ENCODE data around the gene LAS1L.

Gene LAS1L

DNA sequence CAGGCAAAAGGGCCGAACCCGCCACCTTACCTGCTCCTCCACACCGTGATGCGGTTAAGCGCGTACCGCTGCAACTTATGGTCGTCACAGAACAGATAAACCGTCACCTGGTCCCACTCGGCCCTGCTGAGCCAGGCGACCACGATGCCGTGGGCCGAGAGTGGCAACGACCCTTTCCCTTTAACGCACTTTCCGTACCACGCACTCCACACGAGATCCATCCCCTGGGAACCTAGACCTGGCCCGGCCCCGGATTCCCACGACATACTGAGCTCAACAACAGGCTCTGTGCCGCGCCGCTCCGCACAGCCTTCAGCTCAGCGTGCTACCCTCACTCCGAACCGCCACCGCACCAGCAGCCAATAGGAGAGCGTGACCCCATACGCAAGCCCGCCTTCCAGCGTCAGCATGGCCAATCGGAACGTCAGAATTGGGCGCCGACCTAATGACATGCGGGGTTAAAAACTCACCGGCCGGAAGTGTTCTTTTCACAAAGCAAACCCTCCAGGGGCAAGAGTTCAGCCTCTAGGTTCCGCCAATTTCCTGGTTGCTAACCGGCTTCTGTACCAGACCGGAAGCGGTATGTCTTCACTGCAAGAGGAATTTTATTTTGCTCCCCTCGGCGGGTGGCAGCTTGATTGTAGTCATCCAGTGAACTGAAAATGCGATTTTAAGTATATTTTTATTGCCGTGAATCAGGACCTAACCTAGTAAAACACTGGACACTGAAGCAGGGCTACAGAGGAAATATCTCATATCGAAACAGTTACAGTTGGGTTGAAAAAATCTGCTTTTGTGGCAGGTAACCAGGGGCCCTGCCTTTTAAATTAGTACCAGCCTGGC lies at the start of gene LAS1L:
Gene LAS1L (minus strand): TSS at position 338 of the 843 bp plus-strand sequence. CDS start 72 bp downstream, at position 266.
- Histone ChIP-seq H3K9me2 (ENCODE audit: low read depth, low read length) (no peaks in the 10 kb centered on the region), H4K20me1 (ENCODE audit: insufficient read depth, low read length) (no peaks in the 10 kb centered on the region), H3K9ac (ENCODE audit: low read length) (peak within 1 kb of the TSS; percentile 98), H3K4me1 (ENCODE audit: insufficient read depth, low read length, severe bottlenecking) (peaks cover 18% of the 10 kb centered on the region), H3K4me3 (ENCODE audit: low read depth, low read length, poor library complexity, severe bottlenecking) (peak within 1 kb of the TSS; percentile 98), H3K27me3 (ENCODE audit: insufficient read depth, low read length) (no peaks in the 10 kb centered on the region), H3K79me2 (ENCODE audit: insufficient read depth, low read length) (peaks cover 17% of the 10 kb centered on the region), H3K36me3 (ENCODE audit: insufficient read depth, low read length) (peaks cover 23% of the 10 kb centered on the region), H3K27ac (ENCODE audit: low read depth, low read length, poor library complexity, severe bottlenecking) (peak within 1 kb of the TSS; percentile 64), H3K4me2 (ENCODE audit: low read length) (peak within 1 kb of the TSS; percentile 84), H3K9me3 (ENCODE audit: low read length) (no peaks in the 10 kb centered on the region), H3F3A (ENCODE audit: insufficient read depth, low read length) (no peaks in the 10 kb centered on the region), H2AFZ (ENCODE audit: low read length) (no peak within 1 kb of the TSS)
- TF ChIP-seq EZH2 (IDR thresholded peaks at IDR 0.05; ENCODE audit: borderline replicate concordance, low read length) = no peak
- TF ChIP-seq, protein P1, sequence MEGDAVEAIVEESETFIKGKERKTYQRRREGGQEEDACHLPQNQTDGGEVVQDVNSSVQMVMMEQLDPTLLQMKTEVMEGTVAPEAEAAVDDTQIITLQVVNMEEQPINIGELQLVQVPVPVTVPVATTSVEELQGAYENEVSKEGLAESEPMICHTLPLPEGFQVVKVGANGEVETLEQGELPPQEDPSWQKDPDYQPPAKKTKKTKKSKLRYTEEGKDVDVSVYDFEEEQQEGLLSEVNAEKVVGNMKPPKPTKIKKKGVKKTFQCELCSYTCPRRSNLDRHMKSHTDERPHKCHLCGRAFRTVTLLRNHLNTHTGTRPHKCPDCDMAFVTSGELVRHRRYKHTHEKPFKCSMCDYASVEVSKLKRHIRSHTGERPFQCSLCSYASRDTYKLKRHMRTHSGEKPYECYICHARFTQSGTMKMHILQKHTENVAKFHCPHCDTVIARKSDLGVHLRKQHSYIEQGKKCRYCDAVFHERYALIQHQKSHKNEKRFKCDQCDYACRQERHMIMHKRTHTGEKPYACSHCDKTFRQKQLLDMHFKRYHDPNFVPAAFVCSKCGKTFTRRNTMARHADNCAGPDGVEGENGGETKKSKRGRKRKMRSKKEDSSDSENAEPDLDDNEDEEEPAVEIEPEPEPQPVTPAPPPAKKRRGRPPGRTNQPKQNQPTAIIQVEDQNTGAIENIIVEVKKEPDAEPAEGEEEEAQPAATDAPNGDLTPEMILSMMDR (IDR thresholded peaks at IDR 0.05; ENCODE audit: low read length) = no peak

DNA sequence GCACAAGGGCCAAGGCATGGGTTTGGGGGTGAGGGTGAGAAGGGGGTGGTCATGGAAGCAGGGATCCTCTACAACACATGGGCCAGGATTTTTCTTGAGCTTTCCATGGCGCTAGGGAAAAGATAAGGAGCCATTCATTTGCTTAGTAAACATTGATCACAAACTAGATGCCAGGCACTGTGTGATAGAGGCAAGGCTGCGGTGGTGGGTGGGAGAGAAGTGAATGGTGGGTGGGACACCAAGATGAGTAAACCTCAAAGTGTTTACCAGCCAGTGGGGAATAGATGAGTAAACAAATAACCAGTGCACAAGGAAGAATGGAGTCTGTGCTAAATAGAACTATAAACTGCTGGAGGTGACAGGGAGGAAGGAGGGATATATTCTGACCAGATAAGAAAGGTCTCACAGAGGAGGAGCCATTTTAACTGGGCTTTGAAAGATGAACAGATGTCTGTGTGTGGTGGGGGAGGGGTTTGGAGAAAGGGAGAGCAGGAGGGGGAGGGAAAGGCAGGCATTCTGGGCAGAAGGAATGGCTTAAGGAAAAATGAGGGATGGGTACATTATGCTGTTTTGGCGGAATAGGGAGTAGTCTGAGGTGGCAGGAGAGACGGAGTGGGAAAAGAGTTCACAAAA lies 48.0 kb upstream of the LAS1L start:
- Histone ChIP-seq H3K4me1 (ENCODE audit: insufficient read depth, low read length, severe bottlenecking) (no peaks in the 10 kb centered on the region), H3K9me2 (ENCODE audit: low read depth, low read length) (no peaks in the 10 kb centered on the region), H3K4me2 (ENCODE audit: low read length) (no peak overlapping the region), H3K79me2 (ENCODE audit: insufficient read depth, low read length) (no peaks in the 10 kb centered on the region), H3F3A (ENCODE audit: insufficient read depth, low read length) (no peaks in the 10 kb centered on the region), H3K4me3 (ENCODE audit: low read depth, low read length, poor library complexity, severe bottlenecking) (no peak overlapping the region), H4K20me1 (ENCODE audit: insufficient read depth, low read length) (no peaks in the 10 kb centered on the region), H2AFZ (ENCODE audit: low read length) (no peak overlapping the region), H3K27me3 (ENCODE audit: insufficient read depth, low read length) (no peaks in the 10 kb centered on the region), H3K36me3 (ENCODE audit: insufficient read depth, low read length) (no peaks in the 10 kb centered on the region), H3K27ac (ENCODE audit: low read depth, low read length, poor library complexity, severe bottlenecking) (no peak overlapping the region), H3K9me3 (ENCODE audit: low read length) (no peaks in the 10 kb centered on the region), H3K9ac (ENCODE audit: low read length) (no peak overlapping the region)
- no peak for TF ChIP-seq EZH2 (IDR thresholded peaks at IDR 0.05; ENCODE audit: borderline replicate concordance, low read length)
- TF ChIP-seq, protein P1 (IDR thresholded peaks at IDR 0.05; ENCODE audit: low read length) = no peak

DNA sequence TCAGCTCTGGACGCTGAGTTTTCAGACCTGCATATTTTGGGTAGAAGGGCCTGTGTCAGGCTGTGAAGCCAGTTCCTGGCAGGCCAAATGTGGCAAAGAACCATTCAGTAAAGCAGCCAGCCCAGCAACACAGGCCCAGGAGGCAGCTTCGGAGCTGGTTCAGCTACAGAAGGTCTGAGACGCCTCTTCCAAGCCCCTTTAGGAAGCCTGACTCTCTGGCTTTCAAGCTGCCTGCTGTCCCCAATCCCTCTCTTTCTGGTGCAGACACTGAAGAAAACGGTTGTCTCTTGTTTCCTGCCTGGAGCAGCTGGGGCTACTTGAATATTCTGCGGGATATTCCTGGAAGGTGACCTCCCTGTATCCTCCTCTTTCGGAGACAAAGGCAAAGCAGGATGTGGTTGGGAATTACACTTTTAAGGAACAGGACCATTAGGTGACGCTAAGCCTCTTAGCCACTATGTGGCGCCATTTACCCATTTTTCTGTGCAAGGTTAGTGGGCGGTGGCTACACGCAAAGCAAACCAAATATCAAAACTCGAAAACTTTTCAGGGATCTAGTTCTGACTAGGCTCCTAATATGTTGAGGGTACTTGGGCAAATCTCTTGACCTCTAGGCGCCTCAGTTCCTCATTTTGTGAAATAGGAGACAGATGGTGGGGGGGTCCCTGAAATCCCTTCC lies 47.2 kb upstream of the LAS1L start:
- no peaks in the 10 kb centered on the region for H3K27me3 ChIP-seq (ENCODE audit: insufficient read depth, low read length)
- no peak overlapping the region for H3K4me2 ChIP-seq (ENCODE audit: low read length)
- H4K20me1 ChIP-seq (ENCODE audit: insufficient read depth, low read length) = no peaks in the 10 kb centered on the region
- H3K36me3 ChIP-seq (ENCODE audit: insufficient read depth, low read length) = no peaks in the 10 kb centered on the region
- H3K4me1 ChIP-seq (ENCODE audit: insufficient read depth, low read length, severe bottlenecking) = no peaks in the 10 kb centered on the region
- H3K9me3 ChIP-seq (ENCODE audit: low read length) = no peaks in the 10 kb centered on the region
- H3F3A ChIP-seq (ENCODE audit: insufficient read depth, low read length) = no peaks in the 10 kb centered on the region
- H3K9ac ChIP-seq (ENCODE audit: low read length) = no peak overlapping the region
- no peak overlapping the region for H2AFZ ChIP-seq (ENCODE audit: low read length)
- no peak for TF ChIP-seq EZH2 (IDR thresholded peaks at IDR 0.05; ENCODE audit: borderline replicate concordance, low read length)
- TF ChIP-seq, protein P1 (IDR thresholded peaks at IDR 0.05; ENCODE audit: low read length) = peak; percentile 75
- H3K27ac ChIP-seq (ENCODE audit: low read depth, low read length, poor library complexity, severe bottlenecking) = no peak overlapping the region
- no peaks in the 10 kb centered on the region for H3K9me2 ChIP-seq (ENCODE audit: low read depth, low read length)
- no peak overlapping the region for H3K4me3 ChIP-seq (ENCODE audit: low read depth, low read length, poor library complexity, severe bottlenecking)
- no peaks in the 10 kb centered on the region for H3K79me2 ChIP-seq (ENCODE audit: insufficient read depth, low read length)

Measured in OCI-LY1 (cell line).